K562 treated with DMSO at 1 percent for 24 hours (cell line): ENCODE measurements around the gene PRDX4. TPM values are rescaled to one million over a fixed set of nuclear protein-coding genes. Genes with fewer than 3 reads are reported as not detected.

ENCODE experiments used
- total RNA-seq: library from RNA; unstranded; fragments of 300-600 nt; gene quantifications from 2 replicates; pipeline ENCODE4 v1.2.3, GENCODE V29; 2022; ENCODE audit warnings: low read depth; ENCODE audit not compliant: insufficient read depth

PRDX4 gene
- total RNA-seq, result 117 and 121 TPM in 2 replicates

DNA sequence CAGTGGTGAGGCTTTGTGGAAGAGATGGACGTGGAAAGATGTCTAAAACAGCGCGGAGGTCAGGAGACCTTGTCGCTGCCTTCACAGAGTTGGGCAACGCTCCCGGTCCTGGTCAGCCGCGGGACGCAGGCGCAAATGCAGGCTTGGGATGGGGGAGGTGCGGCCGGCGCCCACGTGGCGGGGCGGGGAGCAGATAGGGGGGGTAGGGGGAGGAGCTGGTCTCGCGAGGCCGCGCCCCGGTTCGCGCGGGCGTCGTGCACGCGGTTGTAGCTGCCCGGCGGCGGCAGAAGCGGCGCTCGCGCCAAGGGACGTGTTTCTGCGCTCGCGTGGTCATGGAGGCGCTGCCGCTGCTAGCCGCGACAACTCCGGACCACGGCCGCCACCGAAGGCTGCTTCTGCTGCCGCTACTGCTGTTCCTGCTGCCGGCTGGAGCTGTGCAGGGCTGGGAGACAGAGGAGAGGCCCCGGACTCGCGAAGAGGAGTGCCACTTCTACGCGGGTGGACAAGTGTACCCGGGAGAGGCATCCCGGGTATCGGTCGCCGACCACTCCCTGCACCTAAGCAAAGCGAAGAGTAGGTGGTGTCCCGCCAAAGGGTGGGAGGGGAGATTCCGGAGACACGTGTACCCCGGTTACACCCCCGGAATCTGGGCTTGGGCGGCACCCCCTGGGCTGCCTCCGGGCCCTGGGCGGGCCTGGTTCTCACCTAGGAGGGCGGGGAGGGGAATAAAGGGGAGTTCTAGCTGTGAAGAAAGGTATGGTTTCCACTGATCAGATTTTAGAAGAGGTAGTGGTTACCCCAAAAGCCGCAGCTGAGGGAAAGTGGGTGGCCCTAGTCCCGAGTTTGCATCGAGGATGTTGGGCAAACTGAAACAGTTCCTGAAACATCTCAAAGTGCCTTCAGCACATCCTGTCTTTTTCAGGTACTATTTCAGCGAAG is at the start of gene PRDX4:
Gene PRDX4, plus strand, starts transcription at position 255 of the 939 bp plus-strand sequence. Its CDS starts 78 bp downstream, at position 333.

Other genes with a start within 250 kb of the PRDX4 start
- gene ACOT9, start 75.8 kb downstream of the PRDX4 start, total RNA-seq, result 13.7 and 16.6 TPM in 2 replicates
- 83.8 and 84.9 TPM in 2 replicates for gene SAT1, start 115.7 kb downstream of the PRDX4 start, total RNA-seq
- 31.5 and 38.3 TPM in 2 replicates for gene APOO, start 240.4 kb downstream of the PRDX4 start, total RNA-seq
- gene CXorf58, start 240.5 kb downstream of the PRDX4 start, total RNA-seq, result not detected in 2 replicates